ENCODE data around the gene SMC6. TPM values are rescaled to one million over a fixed set of nuclear protein-coding genes. Genes with fewer than 3 reads are reported as not detected.

SMC6 gene
- polyA plus RNA-seq, 3 donors, result 3.8 to 6.1 (median 5.1) TPM

GRCh38 chr2:17800693-17801458 is 47.3 kb upstream of the SMC6 start:
- no peaks in the 10 kb centered on the region for H3K27me3 ChIP-seq (ENCODE audit: control insufficient read depth in 2 of 2, insufficient read depth in 2 of 2, low read length in 2 of 2)

GRCh38 chr2:17800219-17800618 is 46.6 kb upstream of the SMC6 start:
- H3K4me3 Mint-ChIP-seq, result no peak overlapping the region
- peaks cover 2 to 4% (median 3%) of the 10 kb centered on the region in 3 donors for H3K27me3 Mint-ChIP-seq (ENCODE audit: low read depth in 3 of 3)
- Histone ChIP-seq H3K27me3 (ENCODE audit: control insufficient read depth in 2 of 2, insufficient read depth in 2 of 2, low read length in 2 of 2) (no peaks in the 10 kb centered on the region), H2AFZ (ENCODE audit: insufficient read depth, low read depth, low read length, poor library complexity, severe bottlenecking) (no peak overlapping the region), H3K79me2 (ENCODE audit: insufficient read depth, low read length) (no peaks in the 10 kb centered on the region), H3K36me3 (replicated peaks in 1 of 2; ENCODE audit: control insufficient read depth in 1 of 2, insufficient read depth in 2 of 2, low read length in 2 of 2) (no peaks in the 10 kb centered on the region), H3K4me2 (replicated peaks; ENCODE audit: extremely low read depth, low read length, poor library complexity, severe bottlenecking) (no peak overlapping the region), H4K20me1 (ENCODE audit: insufficient read depth, low read length) (no peaks in the 10 kb centered on the region), H3K9ac (ENCODE audit: insufficient read depth, low read length, poor library complexity, severe bottlenecking) (no peak overlapping the region), H3K4me1 (ENCODE audit: control insufficient read depth in 1 of 2, insufficient read depth in 2 of 2, low read length in 2 of 2) (peaks cover 14 to 19% of the 10 kb centered on the region in 2 donors), H3K9me3 (replicated peaks in 1 of 2; ENCODE audit: control insufficient read depth in 1 of 2, insufficient read depth in 1 of 2, low read length in 2 of 2) (no peaks in the 10 kb centered on the region), H3K4me3 (replicated peaks in 1 of 3; ENCODE audit: low read depth in 2 of 3, low read length in 3 of 3) (no peak overlapping the region), H3K27ac (ENCODE audit: low read depth in 1 of 2, low read length in 2 of 2) (no peak overlapping the region)
- TF ChIP-seq, protein P1, sequence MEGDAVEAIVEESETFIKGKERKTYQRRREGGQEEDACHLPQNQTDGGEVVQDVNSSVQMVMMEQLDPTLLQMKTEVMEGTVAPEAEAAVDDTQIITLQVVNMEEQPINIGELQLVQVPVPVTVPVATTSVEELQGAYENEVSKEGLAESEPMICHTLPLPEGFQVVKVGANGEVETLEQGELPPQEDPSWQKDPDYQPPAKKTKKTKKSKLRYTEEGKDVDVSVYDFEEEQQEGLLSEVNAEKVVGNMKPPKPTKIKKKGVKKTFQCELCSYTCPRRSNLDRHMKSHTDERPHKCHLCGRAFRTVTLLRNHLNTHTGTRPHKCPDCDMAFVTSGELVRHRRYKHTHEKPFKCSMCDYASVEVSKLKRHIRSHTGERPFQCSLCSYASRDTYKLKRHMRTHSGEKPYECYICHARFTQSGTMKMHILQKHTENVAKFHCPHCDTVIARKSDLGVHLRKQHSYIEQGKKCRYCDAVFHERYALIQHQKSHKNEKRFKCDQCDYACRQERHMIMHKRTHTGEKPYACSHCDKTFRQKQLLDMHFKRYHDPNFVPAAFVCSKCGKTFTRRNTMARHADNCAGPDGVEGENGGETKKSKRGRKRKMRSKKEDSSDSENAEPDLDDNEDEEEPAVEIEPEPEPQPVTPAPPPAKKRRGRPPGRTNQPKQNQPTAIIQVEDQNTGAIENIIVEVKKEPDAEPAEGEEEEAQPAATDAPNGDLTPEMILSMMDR (IDR thresholded peaks at IDR 0.05), result no peak
- H3K9me3 Mint-ChIP-seq, result peaks cover 0 to 2% (median 0%) of the 10 kb centered on the region in 7 donors
- H3K36me3 Mint-ChIP-seq, result no peaks in the 10 kb centered on the region
- intact Hi-C loops (cut with micrococcal nuclease), result no loop called here
- no peak overlapping the region for H3K27ac Mint-ChIP-seq
- no peak for DNase-seq
- peaks cover 18% of the 10 kb centered on the region for H3K4me1 Mint-ChIP-seq
- WGBS (ENCODE audit: insufficient coverage), result 89% methylated on average over 3 of the region's 5 CpGs

More at GRCh38 chr2:17800693-17801458, 47.3 kb upstream of the SMC6 start:
- TF ChIP-seq, protein P1 (IDR thresholded peaks at IDR 0.05), result no peak
- Histone ChIP-seq H3K9ac (ENCODE audit: insufficient read depth, low read length, poor library complexity, severe bottlenecking) (no peak overlapping the region), H3K4me3 (replicated peaks in 1 of 3; ENCODE audit: low read depth in 2 of 3, low read length in 3 of 3) (no peak overlapping the region), H3K36me3 (replicated peaks in 1 of 2; ENCODE audit: control insufficient read depth in 1 of 2, insufficient read depth in 2 of 2, low read length in 2 of 2) (no peaks in the 10 kb centered on the region), H4K20me1 (ENCODE audit: insufficient read depth, low read length) (no peaks in the 10 kb centered on the region), H2AFZ (ENCODE audit: insufficient read depth, low read depth, low read length, poor library complexity, severe bottlenecking) (no peak overlapping the region), H3K79me2 (ENCODE audit: insufficient read depth, low read length) (no peaks in the 10 kb centered on the region), H3K4me2 (replicated peaks; ENCODE audit: extremely low read depth, low read length, poor library complexity, severe bottlenecking) (no peak overlapping the region), H3K9me3 (replicated peaks in 1 of 2; ENCODE audit: control insufficient read depth in 1 of 2, insufficient read depth in 1 of 2, low read length in 2 of 2) (no peaks in the 10 kb centered on the region), H3K4me1 (ENCODE audit: control insufficient read depth in 1 of 2, insufficient read depth in 2 of 2, low read length in 2 of 2) (peaks cover 19 to 25% of the 10 kb centered on the region in 2 donors), H3K27ac (ENCODE audit: low read depth in 1 of 2, low read length in 2 of 2) (no peak overlapping the region)
- H3K36me3 Mint-ChIP-seq, result no peaks in the 10 kb centered on the region
- H3K4me3 Mint-ChIP-seq, result no peak overlapping the region
- DNase-seq, result no peak
- intact Hi-C loops (cut with micrococcal nuclease), result no loop called here
- peaks cover 2 to 5% (median 3%) of the 10 kb centered on the region in 3 donors for H3K27me3 Mint-ChIP-seq (ENCODE audit: low read depth in 3 of 3)
- H3K9me3 Mint-ChIP-seq, result peaks cover 0 to 2% (median 0%) of the 10 kb centered on the region in 7 donors
- peak overlapping the region in 1 of 7 donors; percentile 62 for H3K27ac Mint-ChIP-seq
- peaks cover 24% of the 10 kb centered on the region for H3K4me1 Mint-ChIP-seq
- WGBS (ENCODE audit: insufficient coverage), result 100% methylated on average over 1 of the region's 1 CpG

Data from CD14-positive monocyte (primary cell).